SK-N-SH (cell line): Measurements from ENCODE around the gene KCNIP4. TPM values are rescaled to one million over a fixed set of nuclear protein-coding genes. Genes with fewer than 3 reads are reported as not detected.

Source experiments
- CTCF ChIA-PET: fragments of 300-600, 350-600 bp; formaldehyde crosslinking; extraction: SDS; loops from one replicate; lab custom pipeline; 2021; lab: Yijun Ruan, JAX
- POLR2A ChIA-PET: fragments of 350-600 bp; sonication (Branson Sonifier 250); formaldehyde crosslinking; extraction: SDS; loops from one replicate; lab custom pipeline; 2020; ENCODE audit warnings: antibody characterized with exemption, inconsistent platforms; lab: Yijun Ruan, JAX
- DNase-seq: peaks from one replicate; pipeline ENCODE4 v3.0.0; 2012
- H2AFZ ChIP-seq: fragments of 200-600 bp; sonication (generic); 2 replicates; pipeline ENCODE4 v1.8.1; 2016; ENCODE audit warnings: antibody characterized with exemption, mild to moderate bottlenecking, low read depth
- H3F3A ChIP-seq: fragments of 200-600 bp; sonication (generic); replicated peaks from 2 replicates; pipeline ENCODE3; 2016; ENCODE audit warnings: antibody characterized with exemption, mild to moderate bottlenecking; ENCODE audit not compliant: insufficient read depth
- H3K27ac ChIP-seq, 2 experiments: fragments of 200-500 bp in 1 of 2; fragments of 200-600 bp in 1 of 2; sonication (Bioruptor generic) in 1 of 2; sonication (generic), shearing (Covaris generic) in 1 of 2; 2 replicates each; pipeline versions ENCODE4 v1.5.1 to v1.6.1; 2014 to 2016; ENCODE audit warnings: low read depth in 2 of 2, inconsistent platforms in 1 of 2, low read length in 1 of 2, mild to moderate bottlenecking in 1 of 2, mixed read lengths in 1 of 2
- H3K27me3 ChIP-seq: fragments of 200-600 bp; sonication (generic), shearing (Covaris generic); 2 replicates; pipeline ENCODE4 v1.6.1; 2016; ENCODE audit warnings: mixed run types; ENCODE audit not compliant: insufficient read depth
- H3K36me3 ChIP-seq, 2 experiments: fragments of 200-500 bp in 1 of 2; fragments of 200-600 bp in 1 of 2; sonication (Bioruptor generic) in 1 of 2; sonication (generic) in 1 of 2; replicated peaks in 1 of 2; 2 replicates each; pipeline versions ENCODE3 to v1.5.1; 2014 to 2016; ENCODE audit warnings: low read length in 1 of 2, mild to moderate bottlenecking in 1 of 2; ENCODE audit not compliant: insufficient read depth in 2 of 2, control insufficient read depth in 1 of 2
- H3K4me1 ChIP-seq, 2 experiments: fragments of 200-500 bp in 1 of 2; fragments of 200-600 bp in 1 of 2; sonication (Bioruptor generic) in 1 of 2; sonication (generic), shearing (Covaris generic) in 1 of 2; 2 replicates each; pipeline versions ENCODE4 v1.5.1 to v1.6.1; 2014 to 2016; ENCODE audit warnings: low read depth in 1 of 2, low read length in 1 of 2, mixed run types in 1 of 2; ENCODE audit not compliant: insufficient read depth in 2 of 2, control insufficient read depth in 1 of 2
- H3K4me2 ChIP-seq: fragments of 200-600 bp; sonication (generic), shearing (Covaris generic); 2 replicates; pipeline ENCODE4 v1.6.1; 2017; ENCODE audit warnings: mixed run types
- H3K4me3 ChIP-seq, 2 experiments: fragments of 200-500 bp in 1 of 2; fragments of 200-600 bp in 1 of 2; sonication (Bioruptor generic) in 1 of 2; sonication (generic), shearing (Covaris generic) in 1 of 2; 2 replicates each; pipeline versions ENCODE4 v1.5.1 to v1.8.1; 2014 to 2016; ENCODE audit warnings: low read depth in 2 of 2, inconsistent platforms in 1 of 2, low read length in 1 of 2, mild to moderate bottlenecking in 1 of 2, mixed read lengths in 1 of 2, moderate library complexity in 1 of 2
- H3K79me2 ChIP-seq: fragments of 200-600 bp; sonication (generic); 2 replicates; pipeline ENCODE4 v1.8.1; 2017; ENCODE audit warnings: mild to moderate bottlenecking; ENCODE audit not compliant: insufficient read depth
- H3K9ac ChIP-seq: fragments of 200-600 bp; sonication (generic); 2 replicates; pipeline ENCODE4 v1.6.1; 2017; ENCODE audit warnings: mixed run types
- H3K9me2 ChIP-seq: fragments of 200-600 bp; sonication (generic); 2 replicates; pipeline ENCODE4 v1.6.1; 2017; ENCODE audit warnings: mixed run types
- H3K9me3 ChIP-seq: fragments of 200-600 bp; sonication (generic); 2 replicates; pipeline ENCODE4 v1.6.1; 2017; ENCODE audit warnings: mixed run types, mild to moderate bottlenecking, moderate library complexity
- H4K20me1 ChIP-seq: fragments of 200-600 bp; sonication (generic); 2 replicates; pipeline ENCODE4 v1.6.1; 2017; ENCODE audit warnings: mild to moderate bottlenecking, mixed run types; ENCODE audit not compliant: insufficient read depth
- CHD2 ChIP-seq: fragments of 150-350 bp; IDR thresholded peaks from 2 replicates; pipeline ENCODE4 v1.6.1; 2018; ENCODE audit warnings: low read length; ENCODE audit not compliant: partially characterized antibody
- EP300 ChIP-seq, 2 experiments: IDR thresholded peaks; 2 replicates each; pipeline versions ENCODE4 v1.4.0 to v1.6.1; 2012; ENCODE audit warnings: borderline replicate concordance in 1 of 2, low read depth in 1 of 2, low read length in 1 of 2
- FOSL2 ChIP-seq: IDR thresholded peaks from 2 replicates; pipeline ENCODE4 v1.4.0; 2012; ENCODE audit warnings: low read depth, mild to moderate bottlenecking, moderate library complexity, borderline replicate concordance
- FOXJ3 ChIP-seq: sonication (generic); formaldehyde crosslinking; IDR thresholded peaks from 2 replicates; pipeline ENCODE4 v1.5.1; 2020; ENCODE audit warnings: mild to moderate bottlenecking, missing genetic modification reagents
- FOXM1 ChIP-seq: IDR thresholded peaks from 2 replicates; pipeline ENCODE4 v1.4.0; 2012; ENCODE audit warnings: low read depth, mild to moderate bottlenecking
- GABPA ChIP-seq: IDR thresholded peaks from 2 replicates; pipeline ENCODE4 v1.4.0; 2012; ENCODE audit warnings: low read depth, mild to moderate bottlenecking
- GATA2 ChIP-seq: sonication (generic); formaldehyde crosslinking; IDR thresholded peaks from 2 replicates; pipeline ENCODE4 v1.5.0; 2020; ENCODE audit warnings: mild to moderate bottlenecking, missing genetic modification reagents
- IRF3 ChIP-seq: fragments of 150-350 bp; IDR thresholded peaks from 2 replicates; pipeline ENCODE4 v1.6.1; 2016; ENCODE audit warnings: mild to moderate bottlenecking, low read depth, low read length
- MXI1 ChIP-seq: IDR thresholded peaks from 2 replicates; pipeline ENCODE4 v1.6.1; 2012; ENCODE audit warnings: mild to moderate bottlenecking, low read depth, low read length, improper control_type of control experiment
- NFIC ChIP-seq: IDR thresholded peaks from 2 replicates; pipeline ENCODE4 v1.4.0; 2012; ENCODE audit warnings: borderline replicate concordance
- NRF1 ChIP-seq: IDR thresholded peaks from 2 replicates; pipeline ENCODE4 v1.6.1; 2012; ENCODE audit warnings: low read depth, mild to moderate bottlenecking, low read length
- PBX3 ChIP-seq: IDR thresholded peaks from 2 replicates; pipeline ENCODE4; 2012
- RFX5 ChIP-seq: IDR thresholded peaks from 2 replicates; pipeline ENCODE4 v1.6.1; 2012; ENCODE audit warnings: mild to moderate bottlenecking, improper control_type of control experiment, low read length
- SIN3A ChIP-seq: IDR thresholded peaks from 2 replicates; pipeline ENCODE4 v1.6.1; 2012; ENCODE audit warnings: low read depth, mild to moderate bottlenecking, low read length, moderate library complexity, borderline replicate concordance
- TCF12 ChIP-seq: IDR thresholded peaks from 2 replicates; pipeline ENCODE4 v1.4.0; 2012
- TEAD4 ChIP-seq: IDR thresholded peaks from 2 replicates; pipeline ENCODE4 v1.4.0; 2012; ENCODE audit warnings: mild to moderate bottlenecking, borderline replicate concordance; ENCODE audit not compliant: insufficient read depth
- WGBS: methylation state at CpG from one replicate; pipeline ENCODE4 v1.1.6; 2017; ENCODE audit warnings: low lambda C conversion rate; 5-methylcytosine and 5-hydroxymethylcytosine counted together
- polyA plus RNA-seq, 3 experiments: library from polyadenylated mRNA; depleted of rRNA; stranded (reverse); fragments of >200 nt; gene quantifications; 2 replicates each; pipeline ENCODE4 v1.2.3, GENCODE V29; 2012
- TF ChIP-seq, protein P1 (sequence below): IDR thresholded peaks from 2 replicates; pipeline ENCODE4 v1.4.0; 2012; ENCODE audit warnings: low read depth
- TF ChIP-seq, protein P2 (sequence below): fragments of 150-350 bp; IDR thresholded peaks from 2 replicates; pipeline ENCODE4 v1.6.1; 2017; ENCODE audit warnings: antibody characterized with exemption, low read length, low read depth, borderline replicate concordance

KCNIP4 gene
- polyA plus RNA-seq, 1 of the 3 experiments (the other 2 are of a cell fraction), result 0.18 TPM

GRCh38 chr4:21367567-21367966 lies 581.0 kb downstream of the KCNIP4 start:
- WGBS, result 10% methylated on average over 2 of the region's 2 CpGs
- Histone ChIP-seq H3K36me3 (no peaks in the 10 kb centered on the region), H3K9ac (no peak overlapping the region), H3F3A (no peaks in the 10 kb centered on the region), H4K20me1 (no peaks in the 10 kb centered on the region), H3K9me3 (no peaks in the 10 kb centered on the region), H3K4me2 (no peak overlapping the region), H3K4me1 (no peaks in the 10 kb centered on the region), H3K4me3 (no peak overlapping the region), H3K27ac (no peak overlapping the region), H3K27me3 (no peaks in the 10 kb centered on the region), H2AFZ (no peak overlapping the region), H3K9me2 (no peaks in the 10 kb centered on the region), H3K79me2 (no peaks in the 10 kb centered on the region)
- TF ChIP-seq NRF1, result no peak
- ChIA-PET CTCF (no interaction called here), POLR2A (no interaction called here)
- DNase-seq, result no peak

DNA sequence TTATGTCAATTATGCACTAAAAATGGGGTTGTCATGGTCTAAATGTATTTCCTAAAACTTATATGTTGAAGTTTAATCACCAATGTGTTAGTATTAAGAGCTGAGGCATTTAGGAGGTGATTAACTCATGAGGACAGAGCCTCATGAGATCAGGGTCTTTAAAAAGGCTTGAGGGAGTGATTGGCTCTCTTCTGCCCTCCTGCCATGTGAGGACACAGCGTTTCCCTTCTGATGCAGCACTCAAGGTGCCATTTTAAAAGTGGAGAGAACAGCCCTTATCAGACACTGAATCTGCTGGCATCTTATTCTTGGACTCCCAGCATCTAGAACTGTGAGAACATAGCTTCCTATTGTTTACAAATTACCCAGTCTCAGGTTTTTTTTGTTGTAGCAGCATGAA lies 581.7 kb downstream of the KCNIP4 start:
- no peaks in the 10 kb centered on the region for H3K36me3 ChIP-seq
- 0% methylated on average over 1 of the region's 1 CpG for WGBS
- no peak overlapping the region for H3K4me2 ChIP-seq
- ChIA-PET POLR2A (no interaction called here), CTCF (interaction anchor here (0.9 to 1.2 kb wide), 2 partner anchors 18 to 423 kb away, joined by 3 to 5 read pairs; no protein-coding TSS in a partner anchor)
- no peaks in the 10 kb centered on the region for H3K79me2 ChIP-seq
- H2AFZ ChIP-seq, result no peak overlapping the region
- no peaks in the 10 kb centered on the region for H3K27me3 ChIP-seq
- H3K9ac ChIP-seq, result no peak overlapping the region
- no peak overlapping the region for H3K4me3 ChIP-seq
- H3K9me3 ChIP-seq, result no peaks in the 10 kb centered on the region
- H3K27ac ChIP-seq, result no peak overlapping the region
- H4K20me1 ChIP-seq, result no peaks in the 10 kb centered on the region
- no peaks in the 10 kb centered on the region for H3F3A ChIP-seq
- H3K4me1 ChIP-seq, result no peaks in the 10 kb centered on the region
- TF ChIP-seq PBX3 (no peak), TEAD4 (no peak), RFX5 (no peak), FOXJ3 (CRISPR knock-in tag) (no peak), FOXM1 (no peak), NRF1 (no peak), GABPA (no peak), GATA2 (no peak), SIN3A (no peak), FOSL2 (no peak), NFIC (no peak), TCF12 (no peak), MXI1 (no peak), CHD2 (no peak), EP300 (IDR thresholded peaks at IDR 0.05; ENCODE audit: borderline replicate concordance in 1 of 2, low read depth in 1 of 2, low read length in 1 of 2) (no peak), IRF3 (no peak)
- TF ChIP-seq, protein P1, sequence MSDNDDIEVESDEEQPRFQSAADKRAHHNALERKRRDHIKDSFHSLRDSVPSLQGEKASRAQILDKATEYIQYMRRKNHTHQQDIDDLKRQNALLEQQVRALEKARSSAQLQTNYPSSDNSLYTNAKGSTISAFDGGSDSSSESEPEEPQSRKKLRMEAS, result no peak
- TF ChIP-seq, protein P2, sequence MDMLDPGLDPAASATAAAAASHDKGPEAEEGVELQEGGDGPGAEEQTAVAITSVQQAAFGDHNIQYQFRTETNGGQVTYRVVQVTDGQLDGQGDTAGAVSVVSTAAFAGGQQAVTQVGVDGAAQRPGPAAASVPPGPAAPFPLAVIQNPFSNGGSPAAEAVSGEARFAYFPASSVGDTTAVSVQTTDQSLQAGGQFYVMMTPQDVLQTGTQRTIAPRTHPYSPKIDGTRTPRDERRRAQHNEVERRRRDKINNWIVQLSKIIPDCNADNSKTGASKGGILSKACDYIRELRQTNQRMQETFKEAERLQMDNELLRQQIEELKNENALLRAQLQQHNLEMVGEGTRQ, result no peak
- H3K9me2 ChIP-seq, result no peaks in the 10 kb centered on the region
- DNase-seq, result no peak
